K562 (cell line): ENCODE results near the gene LAT. TPM values are rescaled to one million over a fixed set of nuclear protein-coding genes. Genes with fewer than 3 reads are reported as not detected.

Experiments
- CREB1 ChIP-seq, 2 experiments: sonication (generic) in 1 of 2; formaldehyde crosslinking in 1 of 2; IDR thresholded peaks; 2 replicates each; pipeline versions ENCODE4 v1.6.1 to v1.8.0; 2012 to 2022; ENCODE audit warnings: inconsistent platforms in 1 of 2, mild to moderate bottlenecking in 1 of 2, missing genetic modification reagents in 1 of 2, moderate library complexity in 1 of 2
- FIP1L1 ChIP-seq: fragments of 200-400 bp; formaldehyde crosslinking; IDR thresholded peaks from 2 replicates; pipeline ENCODE4 v1.6.1; 2018; ENCODE audit warnings: mild to moderate bottlenecking, low read depth, low read length; ENCODE audit not compliant: poor library complexity, severe bottlenecking
- JUN ChIP-seq, 2 experiments: sonication (generic) in 1 of 2; formaldehyde crosslinking in 1 of 2; IDR thresholded peaks; 2 replicates each; pipeline versions ENCODE4 v1.6.1 to v1.8.0; 2012 to 2022; ENCODE audit warnings: borderline replicate concordance in 2 of 2, mild to moderate bottlenecking in 2 of 2, improper control_type of control experiment in 1 of 2, low read depth in 1 of 2, low read length in 1 of 2, missing genetic modification reagents in 1 of 2
- JUND ChIP-seq, 2 experiments: IDR thresholded peaks; 2 replicates in 1 of 2; 3 replicates in 1 of 2; pipeline ENCODE4 v1.6.1; 2011; ENCODE audit warnings: borderline replicate concordance in 2 of 2, low read depth in 2 of 2, low read length in 2 of 2, improper control_type of control experiment in 1 of 2, missing biosample characterization in 1 of 2, missing genetic modification characterization in 1 of 2, missing genetic modification reagents in 1 of 2
- KHSRP ChIP-seq: fragments of 450-650 bp; IDR thresholded peaks from 2 replicates; pipeline ENCODE4 v1.6.1; 2017
- MCM2 ChIP-seq: fragments of 450-650 bp; IDR thresholded peaks from 2 replicates; pipeline ENCODE4 v1.6.1; 2017; ENCODE audit warnings: low read depth, mild to moderate bottlenecking
- MEIS2 ChIP-seq: fragments of 450-650 bp; IDR thresholded peaks from 2 replicates; pipeline ENCODE4 v1.6.1; 2014; ENCODE audit warnings: mild to moderate bottlenecking; ENCODE audit not compliant: partially characterized antibody
- MYC ChIP-seq, 2 experiments: fragments of 250-450 bp in 1 of 2; sonication (Bioruptor Pico) in 1 of 2; IDR thresholded peaks; 2 replicates each; pipeline versions ENCODE4 v1.5.1 to v1.6.1; 2012 to 2021; ENCODE audit warnings: low read depth in 2 of 2, borderline replicate concordance in 1 of 2, improper control_type of control experiment in 1 of 2, low read length in 1 of 2, mild to moderate bottlenecking in 1 of 2, moderate library complexity in 1 of 2
- NR3C1 ChIP-seq: sonication (generic); formaldehyde crosslinking; IDR thresholded peaks from 2 replicates; pipeline ENCODE4 v1.8.1; 2022; ENCODE audit warnings: missing genetic modification reagents
- PCBP1 ChIP-seq: fragments of 200-400 bp; formaldehyde crosslinking; IDR thresholded peaks from 2 replicates; pipeline ENCODE4 v1.6.1; 2018; ENCODE audit warnings: mild to moderate bottlenecking, low read depth, low read length; ENCODE audit not compliant: poor library complexity, severe bottlenecking
- POLR2AphosphoS2 ChIP-seq: IDR thresholded peaks from 2 replicates; pipeline ENCODE4 v1.6.1; 2012; ENCODE audit warnings: low read length, improper control_type of control experiment
- PTRF ChIP-seq: fragments of 450-650 bp; IDR thresholded peaks from 2 replicates; pipeline ENCODE4 v1.6.1; 2016; ENCODE audit warnings: mild to moderate bottlenecking, missing genetic modification characterization, missing compliant biosample characterization
- RAD21 ChIP-seq, 2 experiments: fragments of 250-450 bp in 1 of 2; fragments of 450-650 bp in 1 of 2; sonication (Bioruptor Pico) in 1 of 2; formaldehyde crosslinking in 1 of 2; IDR thresholded peaks in 1 of 2; conservative IDR thresholded peaks in 1 of 2; 2 replicates each; pipeline versions ENCODE4 v1.4.0 to v1.8.0; 2020 to 2022; ENCODE audit warnings: mild to moderate bottlenecking in 2 of 2, moderate library complexity in 1 of 2
- RCOR1 ChIP-seq, 2 experiments: IDR thresholded peaks; 2 replicates each; pipeline ENCODE4 v1.6.1; 2012; ENCODE audit warnings: low read depth in 2 of 2, low read length in 2 of 2, borderline replicate concordance in 1 of 2, improper control_type of control experiment in 1 of 2
- TSC22D4 ChIP-seq: fragments of 450-650 bp; IDR thresholded peaks from 2 replicates; pipeline ENCODE4 v1.6.1; 2016; ENCODE audit warnings: missing genetic modification characterization, missing biosample characterization, control low read depth
- ZBED1 ChIP-seq: IDR thresholded peaks from 2 replicates; pipeline ENCODE4 v1.6.1; 2014
- ZNF232 ChIP-seq: sonication (generic); formaldehyde crosslinking; IDR thresholded peaks from 2 replicates; pipeline ENCODE4 v1.8.0; 2022; ENCODE audit warnings: mild to moderate bottlenecking, missing genetic modification reagents
- ZNF282 ChIP-seq: sonication (generic); formaldehyde crosslinking; IDR thresholded peaks from 2 replicates; pipeline ENCODE4 v1.8.1; 2023; ENCODE audit warnings: missing genetic modification reagents
- ZNF76 ChIP-seq: fragments of 250-450 bp; sonication (Bioruptor Pico); IDR thresholded peaks from 2 replicates; pipeline ENCODE4 v1.4.0; 2020; ENCODE audit warnings: mild to moderate bottlenecking, moderate library complexity, borderline replicate concordance
- polyA plus RNA-seq, 8 experiments: library from polyadenylated mRNA; depleted of rRNA in 4 of 8; stranded (reverse) in 5 of 8; unstranded in 3 of 8; fragments of >200 nt; fragmentation: Nextera tagmentation in 2 of 8; fragmentation: Illumina TruSeq in 1 of 8; extraction: Ambion mirVana in 2 of 8; extraction: Trizol in 1 of 8; gene quantifications; 2 replicates each; pipeline versions ENCODE4 v1.2.1 to v1.2.3, GENCODE V29; 2011 to 2014; ENCODE audit warnings: inconsistent platforms in 1 of 8, missing spikeins in 1 of 8
- total RNA-seq, 7 experiments: library from RNA; depleted of rRNA in 6 of 7; stranded (reverse); fragments of >200 nt in 6 of 7; fragmentation: Illumina TruSeq in 2 of 7; extraction: Trizol in 2 of 7; gene quantifications; 2 replicates each; pipeline versions ENCODE4 v1.2.1 to v1.2.3, GENCODE V29; 2011 to 2021; ENCODE audit warnings: low replicate concordance in 1 of 7
- TF ChIP-seq, protein P1 (sequence below), 2 experiments: fragments of 450-650 bp in 1 of 2; sonication (generic) in 1 of 2; formaldehyde crosslinking; conservative IDR thresholded peaks; 2 replicates each; pipeline versions ENCODE4 v1.4.0 to v1.8.1; 2020 to 2022; ENCODE audit warnings: mild to moderate bottlenecking in 1 of 2, missing genetic modification reagents in 1 of 2
- TF ChIP-seq, protein P2 (sequence below): fragments of 450-650 bp; IDR thresholded peaks from 2 replicates; pipeline ENCODE4 v1.6.1; 2016; ENCODE audit warnings: antibody characterized with exemption
- TF ChIP-seq, protein P3 (sequence below): fragments of 200-800 bp; sonication (Bioruptor generic); IDR thresholded peaks from 2 replicates; pipeline ENCODE4 v1.6.1; 2017; ENCODE audit warnings: missing genetic modification characterization, missing compliant biosample characterization
- TF ChIP-seq, protein P4 (sequence below): sonication (generic); formaldehyde crosslinking; IDR thresholded peaks from 2 replicates; pipeline ENCODE4 v1.8.1; 2023; ENCODE audit warnings: mild to moderate bottlenecking, missing genetic modification reagents

Gene LAT
- total and polyA plus RNA-seq, 9 of the 15 experiments (the other 6 are each of a cell fraction or from before 2014, with no cell fraction given), result 0.40 to 4.2 (median 1.3) TPM

- TF ChIP-seq RCOR1 (IDR thresholded peaks at IDR 0.05; ENCODE audit: borderline replicate concordance in 1 of 2, low read depth in 2 of 2, low read length in 2 of 2) (peak in 1 of 2 experiments; percentile 21; a peak in 1 of 4 replicates), POLR2AphosphoS2 (no peak), CREB1 (IDR thresholded peaks at IDR 0.05) (no peak), CREB1 (CRISPR knock-in tag; IDR thresholded peaks at IDR 0.05) (no peak), PCBP1 (no peak), KHSRP (no peak), NR3C1 (no peak), TSC22D4 (tag) (no peak), ZNF232 (CRISPR knock-in tag) (no peak), MEIS2 (peak; percentile 13), RAD21 (CRISPR knock-in tag; conservative IDR thresholded peaks at IDR 0.05 in 1 of 2, IDR thresholded peaks at IDR 0.05 in 1 of 2) (no peak), ZNF282 (CRISPR knock-in tag) (no peak), ZNF76 (no peak), PTRF (no peak), MYC (IDR thresholded peaks at IDR 0.05; ENCODE audit: low read depth, low read length) (no peak), MYC (CRISPR knock-in tag; IDR thresholded peaks at IDR 0.05; ENCODE audit: borderline replicate concordance, low read depth) (no peak), FIP1L1 (no peak), ZBED1 (no peak), JUN (IDR thresholded peaks at IDR 0.05; ENCODE audit: borderline replicate concordance, low read depth, low read length) (peak; percentile 61; the same call in 1 of the 2 replicates), JUN (CRISPR knock-in tag; IDR thresholded peaks at IDR 0.05; ENCODE audit: borderline replicate concordance) (no peak), JUND (IDR thresholded peaks at IDR 0.05; ENCODE audit: borderline replicate concordance, low read depth, low read length) (peak; percentile 78), JUND (tag; IDR thresholded peaks at IDR 0.05; ENCODE audit: borderline replicate concordance, low read depth, low read length) (peak; percentile 43; the same call in 1 of the 3 replicates), MCM2 (no peak)
- TF ChIP-seq, protein P1, sequence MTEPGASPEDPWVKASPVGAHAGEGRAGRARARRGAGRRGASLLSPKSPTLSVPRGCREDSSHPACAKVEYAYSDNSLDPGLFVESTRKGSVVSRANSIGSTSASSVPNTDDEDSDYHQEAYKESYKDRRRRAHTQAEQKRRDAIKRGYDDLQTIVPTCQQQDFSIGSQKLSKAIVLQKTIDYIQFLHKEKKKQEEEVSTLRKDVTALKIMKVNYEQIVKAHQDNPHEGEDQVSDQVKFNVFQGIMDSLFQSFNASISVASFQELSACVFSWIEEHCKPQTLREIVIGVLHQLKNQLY (CRISPR knock-in tag; conservative IDR thresholded peaks at IDR 0.05), result no peak
- TF ChIP-seq, protein P2, sequence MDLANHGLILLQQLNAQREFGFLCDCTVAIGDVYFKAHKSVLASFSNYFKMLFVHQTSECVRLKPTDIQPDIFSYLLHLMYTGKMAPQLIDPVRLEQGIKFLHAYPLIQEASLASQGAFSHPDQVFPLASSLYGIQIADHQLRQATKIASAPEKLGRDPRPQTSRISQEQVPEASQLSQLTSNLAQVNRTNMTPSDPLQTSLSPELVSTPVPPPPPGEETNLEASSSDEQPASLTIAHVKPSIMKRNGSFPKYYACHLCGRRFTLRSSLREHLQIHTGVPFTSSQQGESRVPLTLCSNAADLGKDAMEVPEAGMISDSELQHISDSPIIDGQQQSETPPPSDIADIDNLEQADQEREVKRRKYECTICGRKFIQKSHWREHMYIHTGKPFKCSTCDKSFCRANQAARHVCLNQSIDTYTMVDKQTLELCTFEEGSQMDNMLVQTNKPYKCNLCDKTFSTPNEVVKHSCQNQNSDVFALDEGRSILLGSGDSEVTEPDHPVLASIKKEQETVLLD, result no peak; the same call in 1 of the 2 replicates
- TF ChIP-seq, protein P3, sequence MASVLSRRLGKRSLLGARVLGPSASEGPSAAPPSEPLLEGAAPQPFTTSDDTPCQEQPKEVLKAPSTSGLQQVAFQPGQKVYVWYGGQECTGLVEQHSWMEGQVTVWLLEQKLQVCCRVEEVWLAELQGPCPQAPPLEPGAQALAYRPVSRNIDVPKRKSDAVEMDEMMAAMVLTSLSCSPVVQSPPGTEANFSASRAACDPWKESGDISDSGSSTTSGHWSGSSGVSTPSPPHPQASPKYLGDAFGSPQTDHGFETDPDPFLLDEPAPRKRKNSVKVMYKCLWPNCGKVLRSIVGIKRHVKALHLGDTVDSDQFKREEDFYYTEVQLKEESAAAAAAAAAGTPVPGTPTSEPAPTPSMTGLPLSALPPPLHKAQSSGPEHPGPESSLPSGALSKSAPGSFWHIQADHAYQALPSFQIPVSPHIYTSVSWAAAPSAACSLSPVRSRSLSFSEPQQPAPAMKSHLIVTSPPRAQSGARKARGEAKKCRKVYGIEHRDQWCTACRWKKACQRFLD (CRISPR knock-in tag), result no peak
- TF ChIP-seq, protein P4, sequence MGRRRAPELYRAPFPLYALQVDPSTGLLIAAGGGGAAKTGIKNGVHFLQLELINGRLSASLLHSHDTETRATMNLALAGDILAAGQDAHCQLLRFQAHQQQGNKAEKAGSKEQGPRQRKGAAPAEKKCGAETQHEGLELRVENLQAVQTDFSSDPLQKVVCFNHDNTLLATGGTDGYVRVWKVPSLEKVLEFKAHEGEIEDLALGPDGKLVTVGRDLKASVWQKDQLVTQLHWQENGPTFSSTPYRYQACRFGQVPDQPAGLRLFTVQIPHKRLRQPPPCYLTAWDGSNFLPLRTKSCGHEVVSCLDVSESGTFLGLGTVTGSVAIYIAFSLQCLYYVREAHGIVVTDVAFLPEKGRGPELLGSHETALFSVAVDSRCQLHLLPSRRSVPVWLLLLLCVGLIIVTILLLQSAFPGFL, result no peak
These were observed 49.5 kb upstream of the LAT start (continued) for GRCh38 chr16:28935346-28935745.
